IMR-90 (cell line): ENCODE results near the gene PCYT1A. TPM values are rescaled to one million over a fixed set of nuclear protein-coding genes. Genes with fewer than 3 reads are reported as not detected.
A peak's percentile ranks its signal among the peaks of the same experiment; 100 is the strongest.
"Not testable (repeated sequence)": the region's sequence is repeated elsewhere in the genome, so short reads cannot be mapped to it uniquely, and the experiment has no call there.

Experiments used
- ATAC-seq: fragments of 200-7000 bp; cut with Tn5 transposase; 2 replicates; pipeline ENCODE4 v1.9.1; 2020; ENCODE audit warnings: low read depth, mild to moderate bottlenecking, moderate library complexity
- BruUV-seq: library from RNA; stranded (reverse); fragments of 400-500 nt; replicated peaks from 2 replicates; lab custom pipeline; 2021; lab: Mats Ljungman, UMichigan
- CTCF ChIA-PET: fragments of 300-600 bp; formaldehyde crosslinking; extraction: SDS; loops from one replicate; lab custom pipeline; 2021; ENCODE audit warnings: antibody characterized with exemption; lab: Yijun Ruan, JAX
- POLR2A ChIA-PET: fragments of 300-600 bp; sonication (Branson Sonifier 250); formaldehyde crosslinking; loops from one replicate; lab custom pipeline; 2022; ENCODE audit warnings: antibody characterized with exemption; ENCODE audit not compliant: unreplicated experiment; lab: Charles Lee
- DNase-seq: peaks from one replicate; pipeline ENCODE4 v3.0.0; 2013
- H2AFZ ChIP-seq: replicated peaks from 2 replicates; pipeline ENCODE3; 2013; ENCODE audit warnings: low read length, mild to moderate bottlenecking; ENCODE audit not compliant: poor library complexity
- H2AK5ac ChIP-seq: 2 replicates; pipeline ENCODE4 v1.6.1; 2013; ENCODE audit warnings: low read depth, low read length, inconsistent platforms
- H2AK9ac ChIP-seq: replicated peaks from 2 replicates; pipeline ENCODE3; 2013; ENCODE audit warnings: mild to moderate bottlenecking, low read depth, low read length, moderate library complexity; ENCODE audit not compliant: poor library complexity
- H2BK120ac ChIP-seq: 2 replicates; pipeline ENCODE4 v1.6.1; 2013; ENCODE audit warnings: low read depth, low read length, inconsistent platforms
- H2BK15ac ChIP-seq: 3 replicates; pipeline ENCODE4 v1.6.1; 2013; ENCODE audit warnings: low read depth, low read length, inconsistent platforms
- H2BK20ac ChIP-seq: 2 replicates; pipeline ENCODE4 v1.6.1; 2013; ENCODE audit warnings: low read depth, mild to moderate bottlenecking, inconsistent platforms, low read length, moderate library complexity
- H2BK5ac ChIP-seq: 2 replicates; pipeline ENCODE4 v1.6.1; 2013; ENCODE audit warnings: mild to moderate bottlenecking, low read depth, low read length, inconsistent platforms; ENCODE audit not compliant: poor library complexity, severe bottlenecking
- H3K14ac ChIP-seq: replicated peaks from 2 replicates; pipeline ENCODE4 v1.6.1; 2013; ENCODE audit warnings: low read depth, low read length, inconsistent platforms
- H3K18ac ChIP-seq: 2 replicates; pipeline ENCODE4 v1.6.1; 2013; ENCODE audit warnings: low read depth, low read length, control low read depth
- H3K23ac ChIP-seq: 2 replicates; pipeline ENCODE4 v1.6.1; 2013; ENCODE audit warnings: low read depth, low read length, inconsistent platforms
- H3K27ac ChIP-seq: 2 replicates; pipeline ENCODE4 v1.5.1; 2013; ENCODE audit warnings: mild to moderate bottlenecking, control low read depth, low read length; ENCODE audit not compliant: insufficient read depth
- H3K27me3 ChIP-seq: 2 replicates; pipeline ENCODE4 v1.6.1; 2013; ENCODE audit warnings: low read length; ENCODE audit not compliant: control insufficient read depth, insufficient read depth
- H3K36me3 ChIP-seq: 2 replicates; pipeline ENCODE4 v1.6.1; 2013; ENCODE audit warnings: low read length, mixed read lengths; ENCODE audit not compliant: control insufficient read depth, insufficient read depth
- H3K4ac ChIP-seq: 2 replicates; pipeline ENCODE4 v1.6.1; 2013; ENCODE audit warnings: low read depth, low read length, inconsistent platforms
- H3K4me1 ChIP-seq: 2 replicates; pipeline ENCODE4 v1.6.1; 2013; ENCODE audit warnings: low read length, mixed read lengths; ENCODE audit not compliant: control insufficient read depth, insufficient read depth
- H3K4me2 ChIP-seq: 2 replicates; pipeline ENCODE4 v1.6.1; 2013; ENCODE audit warnings: low read depth, mild to moderate bottlenecking, control low read depth, low read length, moderate library complexity
- H3K4me3 ChIP-seq: 2 replicates; pipeline ENCODE4 v1.5.1; 2013; ENCODE audit warnings: low read depth, mild to moderate bottlenecking, control low read depth, low read length, moderate library complexity; ENCODE audit not compliant: insufficient read depth
- H3K56ac ChIP-seq: 2 replicates; pipeline ENCODE4 v1.6.1; 2013; ENCODE audit warnings: low read length, inconsistent platforms; ENCODE audit not compliant: insufficient read depth; ENCODE audit errors: extremely low read depth
- H3K79me1 ChIP-seq, 2 experiments: 2 replicates each; pipeline ENCODE4 v1.6.1; 2013; ENCODE audit warnings: low read length in 2 of 2, inconsistent platforms in 1 of 2, low read depth in 1 of 2
- H3K9ac ChIP-seq: 2 replicates; pipeline ENCODE4 v1.6.1; 2013; ENCODE audit warnings: low read depth, low read length, control low read depth
- H3K9me1 ChIP-seq: 2 replicates; pipeline ENCODE4 v1.6.1; 2013; ENCODE audit warnings: low read length, inconsistent platforms; ENCODE audit not compliant: insufficient read depth
- H3K9me3 ChIP-seq: 2 replicates; pipeline ENCODE4 v1.6.1; 2013; ENCODE audit warnings: low read length; ENCODE audit not compliant: control insufficient read depth, insufficient read depth
- H4K20me1 ChIP-seq: 2 replicates; pipeline ENCODE4 v1.6.1; 2013; ENCODE audit warnings: low read length, inconsistent platforms; ENCODE audit not compliant: insufficient read depth
- H4K5ac ChIP-seq: 2 replicates; pipeline ENCODE4 v1.6.1; 2013; ENCODE audit warnings: mild to moderate bottlenecking, low read depth, low read length, control low read depth
- H4K8ac ChIP-seq, 2 experiments: 2 replicates each; pipeline ENCODE4 v1.6.1; 2013; ENCODE audit warnings: low read depth in 2 of 2, low read length in 2 of 2, control low read depth in 1 of 2, inconsistent platforms in 1 of 2
- H4K91ac ChIP-seq: 2 replicates; pipeline ENCODE4 v1.6.1; 2013; ENCODE audit warnings: low read depth, low read length, inconsistent platforms; ENCODE audit not compliant: insufficient read depth
- CEBPB ChIP-seq: IDR thresholded peaks from 2 replicates; pipeline ENCODE4 v1.6.1; 2012; ENCODE audit warnings: low read depth, low read length, improper control_type of control experiment
- CHD1 ChIP-seq: IDR thresholded peaks from 2 replicates; pipeline ENCODE4 v1.6.1; 2012; ENCODE audit warnings: low read depth, low read length, improper control_type of control experiment
- MAZ ChIP-seq: IDR thresholded peaks from 2 replicates; pipeline ENCODE4 v1.6.1; 2012; ENCODE audit warnings: low read depth, mild to moderate bottlenecking, low read length, improper control_type of control experiment, moderate library complexity, borderline replicate concordance
- MXI1 ChIP-seq: IDR thresholded peaks from 2 replicates; pipeline ENCODE4 v1.6.1; 2012; ENCODE audit warnings: low read depth, mild to moderate bottlenecking, low read length, moderate library complexity, borderline replicate concordance
- POLR2A ChIP-seq: IDR thresholded peaks from 2 replicates; pipeline ENCODE4 v1.6.1; 2012; ENCODE audit warnings: mild to moderate bottlenecking, low read depth, low read length
- SMC3 ChIP-seq: fragments of 150-350 bp; IDR thresholded peaks from 2 replicates; pipeline ENCODE4 v1.6.1; 2016; ENCODE audit warnings: low read depth, mild to moderate bottlenecking, antibody characterized with exemption, low read length, moderate library complexity
- WGBS, 2 experiments: methylation state at CpG; one replicate each; pipeline versions ENCODE4 v1.1.5 to v1.1.7; 2013; ENCODE audit warnings: missing lambda C conversion rate in 2 of 2; ENCODE audit not compliant: insufficient read length in 1 of 2; ENCODE audit errors: extremely low coverage in 2 of 2; 5-methylcytosine and 5-hydroxymethylcytosine counted together
- dilution Hi-C: fragments of 300-500 bp; cut with HindIII; formaldehyde crosslinking; loops from one replicate; pipeline ENCODE4 v1.14.3; 2018; ENCODE audit warnings: low sequenced_read_pairs; ENCODE audit not compliant: unreplicated experiment
- in situ Hi-C: fragments of 300-500 bp; cut with MboI; formaldehyde crosslinking; loops from 3 replicates; pipeline ENCODE4 v1.14.3; 2019; ENCODE audit warnings: low sequenced_read_pairs, inconsistent platforms, mixed read lengths
- intact Hi-C: fragments of 100-400 bp; cut with micrococcal nuclease; formaldehyde crosslinking; loops from 2 replicates; pipeline ENCODE4 v1.10.0; 2022
- polyA plus RNA-seq, 3 experiments: library from polyadenylated mRNA; depleted of rRNA; stranded (reverse); fragments of >200 nt; gene quantifications; 2 replicates each; pipeline ENCODE4 v1.2.3, GENCODE V29; 2012; ENCODE audit warnings: low replicate concordance in 1 of 3
- total RNA-seq: library from RNA; depleted of rRNA; stranded (reverse); fragments of >200 nt; gene quantifications from 2 replicates; pipeline ENCODE4 v1.2.3, GENCODE V29; 2012

PCYT1A gene
- total and polyA plus RNA-seq, 2 of the 4 experiments (the other 2 are of a cell fraction), result 62.8 to 127 TPM

GRCh38 chr3:196246612-196247308 is 40.8 kb downstream of the PCYT1A start:
- H3K79me1 ChIP-seq, result peaks cover 3 to 40% of the 10 kb centered on the region in 2 experiments; a peak in 3 of 4 replicates
- no peak overlapping the region for H2BK120ac ChIP-seq
- H4K8ac ChIP-seq, result no peak overlapping the region
- no peak overlapping the region for H2BK20ac ChIP-seq
- no peak overlapping the region for H2AFZ ChIP-seq
- ChIA-PET POLR2A (no interaction called here), CTCF (no interaction called here)
- H3K14ac ChIP-seq, result no peak overlapping the region
- no CpG with 5 or more reads among the region's 13 CpGs for whole genome bisulfite sequencing, 2 experiments
- BruUV-seq, result no TSS peak
- no peak overlapping the region for H3K23ac ChIP-seq
- H2AK5ac ChIP-seq, result no peak overlapping the region
- no peak overlapping the region for H2BK15ac ChIP-seq
- H4K91ac ChIP-seq, result no peak overlapping the region
- H3K4me1 ChIP-seq, result no peaks in the 10 kb centered on the region
- no peak overlapping the region for H3K4me3 ChIP-seq
- no peaks in the 10 kb centered on the region for H3K27me3 ChIP-seq
- no peak overlapping the region for H3K4ac ChIP-seq
- H3K27ac ChIP-seq, result no peak overlapping the region
- no peak overlapping the region for H3K18ac ChIP-seq
- dilution Hi-C loops, result no loop called here
- H3K9me1 ChIP-seq, result 0 out of 2 replicates have a peak, but pooled peaks cover 4% of the 10 kb centered on the region
- H3K9me3 ChIP-seq, result no peaks in the 10 kb centered on the region
- H3K4me2 ChIP-seq, result no peak overlapping the region
- H3K9ac ChIP-seq, result no peak overlapping the region
- H3K36me3 ChIP-seq, result peaks cover 28% of the 10 kb centered on the region
- TF ChIP-seq MAZ (no peak), MXI1 (no peak), CHD1 (no peak), CEBPB (no peak), SMC3 (no peak), POLR2A (no peak)
- no peak overlapping the region for H3K56ac ChIP-seq
- DNase-seq (peak; percentile 83), ATAC-seq (no peak)
- no peak overlapping the region for H4K5ac ChIP-seq
- no peak overlapping the region for H2AK9ac ChIP-seq
- no peak overlapping the region for H2BK5ac ChIP-seq
- intact Hi-C loops, result no loop called here
- peaks cover 2% of the 10 kb centered on the region; the same call in 1 of the 2 replicates for H4K20me1 ChIP-seq
- in situ Hi-C loops, result no loop called here

- H3K9ac ChIP-seq, H3K27me3 ChIP-seq, H4K5ac ChIP-seq, H3K9me3 ChIP-seq, BruUV-seq, H3K18ac ChIP-seq, H3K27ac ChIP-seq, H3K56ac ChIP-seq, ATAC-seq, H3K4me2 ChIP-seq, H3K4ac ChIP-seq, H3K23ac ChIP-seq, H2AFZ ChIP-seq, H2AK9ac ChIP-seq, DNase-seq, dilution Hi-C loops, H3K4me1 ChIP-seq, H2BK5ac ChIP-seq, H3K14ac ChIP-seq, CTCF ChIA-PET, H2BK20ac ChIP-seq, H2AK5ac ChIP-seq, in situ Hi-C loops, intact Hi-C loops, H3K9me1 ChIP-seq, H3K4me3 ChIP-seq, POLR2A ChIA-PET, H2BK120ac ChIP-seq, H4K20me1 ChIP-seq, H4K8ac ChIP-seq, H2BK15ac ChIP-seq, H4K91ac ChIP-seq: not testable (repeated sequence)
- H3K36me3 ChIP-seq, result peaks cover 35% of the 10 kb centered on the region
- WGBS, 2 experiments, result no CpG with 5 or more reads among the region's 34 CpGs
- H3K79me1 ChIP-seq, result peaks cover 0 to 33% of the 10 kb centered on the region in 2 experiments; a peak in 3 of 4 replicates
Observed at GRCh38 chr3:196244166-196244565, 43.4 kb downstream of the PCYT1A start.
